Endothelial cell of umbilical vein (primary cell): ENCODE measurements around the gene SORCS2. TPM values are rescaled to one million over a fixed set of nuclear protein-coding genes. Genes with fewer than 3 reads are reported as not detected.

Experiments used
- BruUV-seq: library from RNA; stranded (reverse); fragments of 400-500 nt; replicated peaks from 2 replicates; lab custom pipeline; 2021; lab: Mats Ljungman, UMichigan
- CTCF ChIA-PET: fragments of 300-600, 350-600 bp; sonication (Branson Sonifier 250); formaldehyde crosslinking; loops from one replicate; lab custom pipeline; 2021; ENCODE audit warnings: antibody characterized with exemption, inconsistent platforms; lab: Charles Lee
- POLR2A ChIA-PET: fragments of 300-600, 350-600 bp; sonication (Branson Sonifier 250); formaldehyde crosslinking; loops from one replicate; lab custom pipeline; 2021; ENCODE audit warnings: antibody characterized with exemption, inconsistent platforms; lab: Charles Lee
- DNase-seq: peaks from one replicate; pipeline ENCODE4 v3.0.0-alpha.2; 2011; ENCODE audit warnings: low read depth, low spot score
- FAIRE-seq: peaks from 2 replicates; lab custom pipeline; 2011; peaks lifted over from hg19 to GRCh38; lab: Jason Lieb, UNC
- H2AFZ ChIP-seq: 2 replicates; pipeline ENCODE4 v1.6.0; 2012; ENCODE audit warnings: low read depth, low read length, control low read depth, inconsistent platforms
- H3K27ac ChIP-seq: 2 replicates; pipeline ENCODE4 v1.5.1; 2011; ENCODE audit warnings: low read depth, mild to moderate bottlenecking, control low read depth, low read length, moderate library complexity; ENCODE audit not compliant: insufficient read depth
- H3K27me3 ChIP-seq, 2 experiments: 2 replicates each; pipeline versions ENCODE4 v1.6.0 to v1.6.1; 2011; ENCODE audit warnings: low read length in 2 of 2, mixed read lengths in 1 of 2; ENCODE audit not compliant: control insufficient read depth in 2 of 2, insufficient read depth in 2 of 2
- H3K36me3 ChIP-seq, 2 experiments: 2 replicates in 1 of 2; 3 replicates in 1 of 2; pipeline ENCODE4 v1.5.1; 2011; ENCODE audit warnings: low read length in 2 of 2, mild to moderate bottlenecking in 1 of 2, moderate library complexity in 1 of 2; ENCODE audit not compliant: control insufficient read depth in 2 of 2, insufficient read depth in 2 of 2; ENCODE audit errors: extremely low read depth in 1 of 2
- H3K4me1 ChIP-seq: 3 replicates; pipeline ENCODE4 v1.5.1; 2011; ENCODE audit warnings: mild to moderate bottlenecking, low read length; ENCODE audit not compliant: control insufficient read depth, insufficient read depth; ENCODE audit errors: extremely low read depth
- H3K4me2 ChIP-seq: 2 replicates; pipeline ENCODE4 v1.6.1; 2011; ENCODE audit warnings: low read length, control low read depth, mixed read lengths; ENCODE audit not compliant: insufficient read depth
- H3K4me3 ChIP-seq, 3 experiments: fragments of 200-600 bp in 1 of 3; sonication (generic), shearing (Covaris generic) in 1 of 3; replicated peaks in 1 of 3; 2 replicates each; pipeline ENCODE4 v1.5.1; 2011 to 2016; ENCODE audit warnings: control low read depth in 3 of 3, low read length in 3 of 3, mild to moderate bottlenecking in 2 of 3, inconsistent platforms in 1 of 3, low read depth in 1 of 3, moderate library complexity in 1 of 3; ENCODE audit not compliant: insufficient read depth in 1 of 3
- H3K79me2 ChIP-seq: 2 replicates; pipeline ENCODE4 v1.6.0; 2012; ENCODE audit warnings: low read length, inconsistent platforms; ENCODE audit not compliant: control insufficient read depth, insufficient read depth
- H3K9ac ChIP-seq: replicated peaks from 2 replicates; pipeline ENCODE3; 2011; ENCODE audit warnings: low read length, control low read depth; ENCODE audit not compliant: insufficient read depth; ENCODE audit errors: extremely low read depth
- H3K9me1 ChIP-seq: replicated peaks from 3 replicates; pipeline ENCODE4 v1.6.0; 2011; ENCODE audit warnings: mild to moderate bottlenecking, low read length; ENCODE audit not compliant: control insufficient read depth, insufficient read depth; ENCODE audit errors: extremely low read depth
- H3K9me3 ChIP-seq: replicated peaks from 2 replicates; pipeline ENCODE4 v1.5.1; 2012; ENCODE audit warnings: low read length, inconsistent platforms; ENCODE audit not compliant: control insufficient read depth, insufficient read depth
- H4K20me1 ChIP-seq: replicated peaks from 2 replicates; pipeline ENCODE3; 2011; ENCODE audit warnings: mild to moderate bottlenecking, low read length; ENCODE audit not compliant: control insufficient read depth, insufficient read depth; ENCODE audit errors: extremely low read depth
- CTCF ChIP-seq, 2 donors: IDR thresholded peaks; 1 replicate in 1 of 2; 2 replicates in 1 of 2; pipeline ENCODE4 v1.5.1; 2011; ENCODE audit warnings: low read length in 2 of 2, mild to moderate bottlenecking in 2 of 2, moderate library complexity in 2 of 2, control low read depth in 1 of 2, inconsistent platforms in 1 of 2, low read depth in 1 of 2; ENCODE audit not compliant: insufficient read depth in 1 of 2; ENCODE audit errors: extremely low read depth in 1 of 2
- EZH2 ChIP-seq: IDR thresholded peaks from 2 replicates; pipeline ENCODE4 v1.6.1; 2012; ENCODE audit warnings: borderline replicate concordance, low read depth, mild to moderate bottlenecking, moderate library complexity, low read length, inconsistent platforms; ENCODE audit not compliant: severe bottlenecking
- FOS ChIP-seq: IDR thresholded peaks from 2 replicates; pipeline ENCODE4 v1.6.1; 2011; ENCODE audit warnings: mild to moderate bottlenecking, low read length, moderate library complexity, borderline replicate concordance; ENCODE audit not compliant: insufficient read depth
- GATA2 ChIP-seq: IDR thresholded peaks from 2 replicates; pipeline ENCODE4 v1.7.0; 2011; ENCODE audit warnings: low read depth, mild to moderate bottlenecking, moderate library complexity, mixed read lengths, low read length; ENCODE audit not compliant: insufficient read length, insufficient read depth
- JUN ChIP-seq: IDR thresholded peaks from 2 replicates; pipeline ENCODE4 v1.6.1; 2011; ENCODE audit warnings: borderline replicate concordance, low read depth; ENCODE audit not compliant: insufficient read length, insufficient read depth
- MYC ChIP-seq: IDR thresholded peaks from one replicate; pipeline ENCODE4 v1.6.1; 2011; ENCODE audit warnings: mild to moderate bottlenecking, low read depth, low read length
- POLR2A ChIP-seq: IDR thresholded peaks from 2 replicates; pipeline ENCODE4 v1.6.1; 2012; ENCODE audit warnings: low read depth, mild to moderate bottlenecking, control low read depth, low read length
- POLR2AphosphoS5 ChIP-seq: IDR thresholded peaks from 2 replicates; pipeline ENCODE4 v1.6.1; 2012; ENCODE audit warnings: low read depth, mild to moderate bottlenecking, control low read depth, low read length, moderate library complexity; ENCODE audit not compliant: insufficient read depth
- dilution Hi-C: fragments of 300-500 bp; cut with MboI; formaldehyde crosslinking; loops from one replicate; pipeline ENCODE4 v1.15.0; 2019; ENCODE audit warnings: low sequenced_read_pairs; ENCODE audit not compliant: extremely low pct_ligation_motif_present
- intact Hi-C: fragments of 100-400 bp; cut with micrococcal nuclease; formaldehyde crosslinking; loops from one replicate; pipeline ENCODE4 v1.10.0; 2022
- polyA plus RNA-seq, 4 experiments: library from polyadenylated mRNA; depleted of rRNA in 3 of 4; stranded (reverse) in 3 of 4; unstranded in 1 of 4; fragments of >200 nt; gene quantifications; 2 replicates each; pipeline versions ENCODE4 v1.2.1 to v1.2.3, GENCODE V29; 2011 to 2012; ENCODE audit warnings: missing spikeins in 1 of 4
- total RNA-seq: library from RNA; stranded (reverse); gene quantifications from 2 replicates; pipeline ENCODE4 v1.2.3, GENCODE V29; 2021
- TF ChIP-seq, protein P1 (sequence below): IDR thresholded peaks from 2 replicates; pipeline ENCODE4 v1.6.1; 2011; ENCODE audit not compliant: insufficient read depth, insufficient read length

SORCS2 gene
- total and polyA plus RNA-seq, 2 donors (not counting 3 experiments of a cell fraction or from before 2014, with no cell fraction given) = not detected

- Histone ChIP-seq H3K4me1 (no peaks in the 10 kb centered on the region), H3K27me3 (no peaks in the 10 kb centered on the region), H3K9me1 (no peaks in the 10 kb centered on the region), H3K4me2 (no peak overlapping the region), H3K36me3 (no peaks in the 10 kb centered on the region), H3K9me3 (no peaks in the 10 kb centered on the region), H2AFZ (no peak overlapping the region), H3K9ac (no peak overlapping the region), H3K79me2 (no peaks in the 10 kb centered on the region), H4K20me1 (no peaks in the 10 kb centered on the region), H3K4me3 (no peak overlapping the region), H3K27ac (no peak overlapping the region)
- no TSS peak for BruUV-seq
- dilution Hi-C loops = no loop called here
- DNase-seq (no peak), FAIRE-seq (no peak)
- no peak for TF ChIP-seq JUN
- TF ChIP-seq EZH2 = no peak
- no peak for TF ChIP-seq POLR2AphosphoS5
- TF ChIP-seq MYC = no peak
- TF ChIP-seq GATA2 = no peak
- TF ChIP-seq, protein P1, sequence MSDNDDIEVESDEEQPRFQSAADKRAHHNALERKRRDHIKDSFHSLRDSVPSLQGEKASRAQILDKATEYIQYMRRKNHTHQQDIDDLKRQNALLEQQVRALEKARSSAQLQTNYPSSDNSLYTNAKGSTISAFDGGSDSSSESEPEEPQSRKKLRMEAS = no peak
- TF ChIP-seq CTCF (IDR thresholded peaks at IDR 0.05; ENCODE audit: extremely low read depth in 1 of 2, insufficient read depth in 1 of 2, low read depth in 1 of 2, low read length in 2 of 2) = no peak
- TF ChIP-seq FOS = no peak
- TF ChIP-seq POLR2A = no peak
- POLR2A ChIA-PET = no interaction called here
- CTCF ChIA-PET = no interaction called here
- intact Hi-C loops = no loop called here
These were observed 308.1 kb downstream of the SORCS2 start for GRCh38 chr4:7500404-7500803.
